ENCODE data around the gene SRGAP1. TPM values are rescaled to one million over a fixed set of nuclear protein-coding genes. Genes with fewer than 3 reads are reported as not detected.
"Not testable (repeated sequence)": the region's sequence is repeated elsewhere in the genome, so short reads cannot be mapped to it uniquely, and the experiment has no call there.

SRGAP1 gene
- total RNA-seq, 1 donor from 2014 or later: 1.3 TPM

DNA sequence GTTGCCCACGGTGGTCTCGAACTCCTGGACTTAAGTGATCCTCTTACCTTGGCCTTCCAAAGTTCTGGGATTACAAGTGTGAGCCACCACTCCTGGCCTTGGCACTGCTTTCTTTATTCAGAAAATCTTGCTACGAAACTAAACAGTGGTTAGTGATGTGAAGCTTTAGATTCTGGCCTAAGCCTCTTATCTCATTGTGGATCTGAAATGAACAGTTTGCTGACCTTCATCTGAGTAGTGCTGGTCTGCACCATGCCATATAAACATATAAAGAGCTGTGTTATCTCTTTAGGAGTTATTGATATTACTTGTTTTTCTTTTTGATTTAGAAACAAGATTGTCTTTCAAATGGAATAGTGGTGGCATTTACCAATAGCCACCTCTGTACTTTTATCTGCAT is 22.6 kb downstream of the SRGAP1 start:
- no peak for DNase-seq (ENCODE audit: low read depth in 2 of 2)

DNA sequence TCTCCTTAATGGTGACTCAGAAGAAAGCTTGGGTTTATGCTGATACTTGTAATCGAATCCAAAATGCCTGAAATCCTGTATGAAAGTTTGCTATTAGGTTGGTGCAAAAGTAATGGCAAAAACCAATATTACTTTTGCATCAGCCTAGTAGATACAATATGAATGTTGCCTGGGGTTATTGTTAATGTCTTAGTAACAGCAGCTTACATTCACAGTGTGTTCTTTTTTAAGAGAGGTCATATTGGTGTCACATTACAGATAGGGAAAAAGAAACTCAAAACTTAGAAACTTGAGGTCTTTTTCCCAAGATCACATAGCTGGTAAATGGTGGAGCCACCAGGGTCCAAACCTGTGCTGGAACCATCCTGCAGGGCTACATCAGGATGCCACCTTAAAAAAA is 25.2 kb downstream of the SRGAP1 start:
- DNase-seq (ENCODE audit: low read depth in 2 of 2): no peak

DNA sequence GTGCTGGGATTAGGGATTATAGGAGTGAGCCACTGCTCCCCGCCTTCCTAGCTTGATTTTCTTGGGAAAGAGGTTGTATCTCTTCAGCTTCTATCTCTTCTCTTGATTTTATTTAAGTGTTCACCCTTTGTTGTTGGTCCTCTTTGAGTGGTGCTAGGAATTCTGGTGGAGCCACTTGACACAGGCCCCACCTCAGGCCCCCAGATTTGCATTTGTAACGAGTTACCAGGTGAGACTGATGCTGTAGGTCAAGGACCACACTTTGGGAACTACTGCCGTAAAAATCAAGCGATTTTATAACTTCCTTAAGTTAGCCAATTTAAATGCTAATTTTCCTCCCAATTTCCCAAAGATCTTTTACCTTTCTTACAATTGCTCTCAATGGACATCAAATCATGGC is 26.3 kb downstream of the SRGAP1 start:
- DNase-seq (ENCODE audit: low read depth in 2 of 2): no peak

DNA sequence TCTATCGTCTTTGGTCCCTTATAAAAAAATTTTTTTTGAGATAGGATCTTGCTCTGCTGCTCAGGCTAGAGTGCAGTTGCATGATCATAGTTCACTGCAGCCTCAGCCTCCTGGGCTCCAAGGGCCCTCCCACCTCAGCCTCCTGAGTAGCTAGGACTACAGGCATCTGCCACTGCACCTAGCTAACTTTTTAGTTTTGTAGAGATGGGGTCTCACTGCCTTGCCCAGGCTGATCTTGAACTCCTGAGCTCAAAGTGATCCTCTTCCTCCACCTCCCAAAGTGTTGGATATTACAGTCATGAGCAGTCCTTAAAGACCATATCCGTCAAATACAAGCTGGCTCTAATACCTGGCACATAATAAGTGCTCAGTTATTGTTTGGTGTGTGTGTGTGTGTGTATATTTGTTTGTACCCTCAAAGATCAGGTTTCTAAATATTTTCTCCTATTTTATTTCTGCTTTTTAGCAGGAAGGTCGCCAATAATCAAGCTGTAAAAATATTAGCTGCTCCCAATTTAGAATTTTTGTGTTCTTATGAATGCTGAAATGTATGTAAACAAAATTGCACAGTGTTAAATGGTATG is 30.5 kb downstream of the SRGAP1 start:
- no peak for DNase-seq (ENCODE audit: low read depth in 2 of 2)

DNA sequence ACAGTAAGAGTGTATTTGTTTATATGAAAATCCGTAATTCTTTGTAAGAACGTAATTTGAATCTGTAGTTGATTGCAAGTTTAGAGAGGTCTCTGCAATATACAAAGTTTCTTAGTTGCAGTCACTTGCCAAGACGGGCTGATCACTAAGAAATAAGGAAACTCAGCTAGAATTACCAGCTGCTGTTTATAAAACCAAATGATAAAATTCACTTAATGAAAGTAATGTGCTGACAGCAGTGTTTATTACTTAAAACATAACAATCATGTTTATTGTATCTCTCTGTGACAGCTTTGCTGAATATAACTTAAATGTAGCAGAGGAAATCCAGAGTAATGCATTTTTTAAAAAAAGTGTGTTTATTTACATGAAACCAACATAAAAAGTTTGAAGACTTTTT is 31.2 kb downstream of the SRGAP1 start:
- no peak for DNase-seq (ENCODE audit: low read depth in 2 of 2)

DNA sequence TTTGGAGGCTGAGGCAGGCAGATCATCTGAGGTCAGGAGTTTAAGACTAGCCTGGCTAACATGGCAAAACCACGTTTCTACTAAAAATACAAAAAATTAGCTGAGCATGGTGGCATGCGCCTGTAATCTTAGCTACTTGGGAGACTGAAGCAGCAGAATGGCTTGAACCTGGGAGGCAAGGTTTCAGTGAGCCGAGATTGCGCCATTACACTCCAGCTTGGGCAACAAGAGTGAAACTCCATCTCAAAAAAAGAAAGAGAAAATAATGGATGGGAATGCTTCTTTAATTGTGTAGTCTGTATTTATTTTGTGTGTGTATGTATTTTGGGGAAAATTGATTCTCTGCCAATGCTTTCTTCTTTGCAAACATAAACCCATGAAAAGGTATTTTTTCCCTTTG is 32.5 kb downstream of the SRGAP1 start:
- DNase-seq (ENCODE audit: low read depth in 2 of 2): no peak

DNA sequence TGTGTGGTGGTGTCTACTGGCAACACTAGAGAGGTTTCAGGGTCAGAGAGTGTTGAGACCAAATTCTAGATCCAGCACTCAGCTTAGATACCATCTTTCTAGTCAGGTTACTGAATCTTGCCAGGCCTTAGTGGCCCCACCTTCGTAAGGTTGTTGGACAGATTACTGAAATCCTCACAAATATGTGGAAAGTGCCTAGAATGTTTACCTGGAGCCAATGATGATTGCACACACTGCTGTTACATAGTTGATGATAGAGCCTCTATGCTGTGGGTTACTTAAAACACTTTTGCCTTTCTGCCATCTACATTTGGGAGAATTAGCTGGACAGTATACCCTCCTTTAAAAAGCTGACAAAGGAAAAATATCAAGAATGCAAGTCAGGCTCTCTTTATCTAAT is 33.2 kb downstream of the SRGAP1 start:
- DNase-seq (ENCODE audit: low read depth in 2 of 2): no peak

DNA sequence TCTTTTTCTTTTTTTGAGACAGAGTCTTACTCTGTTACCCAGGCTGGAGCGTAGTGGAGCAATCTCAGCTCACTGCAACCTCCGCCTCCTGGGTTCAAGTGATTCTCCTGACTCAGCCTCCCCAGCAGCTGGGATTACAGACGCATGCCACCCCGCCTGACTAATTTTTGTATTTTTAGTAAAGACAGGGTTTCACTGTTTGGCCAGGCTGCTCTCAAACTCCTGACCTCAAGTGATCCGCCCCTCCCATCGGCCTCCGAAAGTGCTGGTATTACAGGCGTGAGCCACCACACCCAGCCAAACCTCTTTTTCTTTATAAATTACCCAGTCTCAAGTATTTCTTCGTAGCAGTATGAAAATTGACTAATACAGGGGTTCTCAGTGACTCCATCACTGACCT is 35.7 kb downstream of the SRGAP1 start:
- DNase-seq (ENCODE audit: low read depth in 2 of 2): not testable (repeated sequence)

DNA sequence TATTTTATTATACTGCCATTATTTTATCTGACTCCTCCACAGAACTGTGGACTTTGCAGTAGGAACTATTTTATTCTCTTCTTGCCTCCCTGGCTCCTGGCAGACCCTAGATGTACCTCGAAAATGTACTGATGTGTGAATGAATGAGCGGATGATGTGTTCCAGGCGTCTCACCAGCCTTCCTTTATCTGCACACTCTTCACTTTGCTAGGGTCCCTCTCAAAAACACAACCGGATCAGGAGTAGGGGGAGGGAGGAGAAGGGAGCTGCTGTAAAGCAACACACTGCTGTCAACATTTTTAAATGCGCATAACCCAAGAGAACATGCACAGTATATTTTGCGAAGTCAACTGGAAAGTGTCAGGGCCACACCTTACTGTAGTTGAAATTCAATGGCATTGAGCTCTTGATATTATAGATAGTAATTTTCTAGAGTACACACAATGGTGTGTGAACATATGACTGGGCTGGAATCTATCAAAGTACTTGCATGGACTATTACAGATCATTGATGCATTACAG is 36.3 kb downstream of the SRGAP1 start:
- DNase-seq (ENCODE audit: low read depth in 2 of 2): no peak

DNA sequence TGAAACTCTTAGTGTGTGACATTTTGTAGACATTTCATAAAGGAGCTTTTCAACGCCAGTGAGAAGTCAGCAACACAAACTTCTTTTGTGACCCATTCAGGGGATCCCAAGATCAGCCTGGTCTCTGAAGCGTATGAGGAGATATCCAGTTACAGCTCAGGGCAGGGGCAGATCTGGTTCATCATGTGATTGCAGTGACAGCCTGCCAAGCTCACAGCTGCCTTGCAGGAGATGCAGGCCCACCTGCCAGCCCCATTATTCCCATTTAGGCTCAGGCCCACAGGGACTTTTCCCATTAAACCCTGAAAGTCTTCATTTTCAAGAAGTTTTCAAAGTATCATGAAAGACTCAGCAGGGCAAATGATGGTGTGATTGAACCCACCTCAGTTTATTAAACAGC is 38.3 kb downstream of the SRGAP1 start:
- DNase-seq (ENCODE audit: low read depth in 2 of 2): peak in 1 of 2 donors; percentile 12

DNA sequence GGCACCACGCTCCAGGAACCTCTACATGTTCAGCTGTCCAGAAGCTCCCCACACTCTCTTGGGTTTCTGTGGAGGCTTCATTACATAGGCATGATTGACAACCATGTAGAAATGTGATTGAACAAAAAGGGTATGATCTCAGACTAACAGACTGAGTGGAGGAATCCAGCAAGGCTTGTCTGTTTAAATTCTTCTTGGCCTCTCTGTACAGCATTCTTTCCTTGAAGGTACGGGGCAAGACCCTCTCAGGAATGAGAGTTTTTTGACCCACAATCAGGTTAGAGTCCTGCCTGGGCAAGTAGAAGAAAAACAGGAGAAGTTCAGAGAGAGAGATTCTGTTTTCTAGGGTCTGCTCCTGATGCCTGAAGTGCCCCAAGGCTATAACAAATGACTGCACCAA is 40.9 kb downstream of the SRGAP1 start:
- DNase-seq (ENCODE audit: low read depth in 2 of 2): no peak

DNA sequence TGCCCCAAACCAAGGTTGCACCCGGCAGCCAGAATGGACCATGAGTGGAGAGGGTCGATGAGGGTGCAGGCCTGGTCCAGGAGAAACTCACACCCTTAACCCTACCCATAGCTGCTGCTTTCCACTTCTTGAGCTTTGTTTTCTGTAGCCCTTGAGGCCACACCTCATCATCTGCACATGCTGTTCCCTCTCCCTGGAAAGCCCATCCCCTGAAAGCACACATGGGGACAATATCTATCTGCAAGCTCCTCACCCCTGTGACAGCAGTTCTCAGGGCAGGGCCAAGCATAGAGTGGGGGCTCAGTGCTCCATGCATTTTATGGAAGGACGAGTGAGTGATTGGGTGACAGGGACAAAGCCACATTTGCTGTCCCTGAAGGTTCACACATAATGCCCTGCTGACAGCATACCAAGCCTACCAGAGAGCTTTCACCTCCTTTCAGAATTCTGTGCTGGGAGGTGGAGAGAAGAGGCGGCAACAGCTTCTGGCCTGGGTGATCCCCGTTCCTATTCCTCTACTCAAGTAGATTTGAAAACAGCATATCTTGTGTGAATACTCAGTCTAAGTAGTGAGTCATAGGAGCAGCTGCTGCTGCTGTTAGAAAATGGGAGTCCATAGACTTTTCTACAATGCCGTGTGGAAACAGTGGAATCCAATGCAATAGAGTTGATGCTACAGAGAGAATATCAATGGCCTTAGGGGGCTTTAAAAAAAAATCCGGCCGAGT is 44.6 kb downstream of the SRGAP1 start:
- no peak for DNase-seq (ENCODE audit: low read depth in 2 of 2)

DNA sequence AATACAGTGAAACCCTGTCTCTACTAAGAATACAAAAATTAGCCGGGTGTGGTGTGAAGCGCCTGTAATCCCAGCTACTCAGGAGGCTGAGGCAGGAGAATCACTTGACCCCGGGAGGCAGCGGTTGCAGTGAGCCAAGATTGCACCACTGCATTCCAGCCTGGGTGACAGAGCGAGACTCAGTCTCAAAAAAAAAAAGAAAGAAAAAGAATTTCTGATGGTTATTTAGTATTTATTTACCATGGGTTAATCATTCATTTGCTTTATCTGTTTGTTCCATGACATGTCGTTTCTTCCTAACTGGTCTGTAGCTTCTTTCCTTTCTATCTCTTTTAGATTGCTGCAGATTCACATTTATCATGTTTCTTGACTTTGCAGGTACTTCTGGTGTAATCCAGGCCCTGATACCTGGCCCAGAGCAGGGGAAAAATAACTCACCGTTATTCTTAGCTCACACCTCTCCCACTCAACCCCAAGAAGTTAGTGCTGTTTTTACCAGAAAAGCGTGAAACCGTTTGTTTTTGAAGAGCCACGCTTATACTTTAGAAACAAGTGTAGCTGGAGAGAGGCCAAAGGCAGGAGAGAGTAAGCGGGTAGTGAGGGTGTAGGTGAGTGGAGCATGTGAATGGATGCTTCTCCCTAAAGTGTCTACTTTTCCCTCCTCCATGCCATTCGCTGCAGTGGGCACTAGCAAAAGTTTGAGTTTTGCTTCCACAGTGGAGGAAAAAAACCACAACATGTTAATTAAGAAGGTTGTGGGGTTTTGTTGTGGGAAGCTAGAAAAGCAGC is 45.4 kb downstream of the SRGAP1 start:
- no peak for DNase-seq (ENCODE audit: low read depth in 2 of 2)

DNA sequence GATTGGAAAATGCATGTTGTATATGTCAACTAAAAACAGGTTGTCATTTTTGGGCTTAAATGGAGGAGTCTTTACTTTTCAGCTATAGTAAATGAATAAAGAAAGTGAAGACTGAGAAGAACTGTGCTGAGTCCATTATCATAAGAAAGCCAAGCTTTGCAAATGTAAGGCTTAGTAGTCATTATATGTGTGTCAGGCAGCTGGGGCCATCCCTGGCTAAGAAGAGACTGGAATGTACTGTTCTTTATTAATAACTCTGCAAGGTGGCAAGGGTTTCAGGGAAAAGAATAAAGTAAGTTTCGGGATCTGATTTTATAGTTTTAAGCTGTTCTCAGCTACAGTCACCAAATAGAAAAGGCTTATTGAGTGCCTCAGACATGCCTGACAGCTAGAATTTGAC is 48.7 kb downstream of the SRGAP1 start:
- DNase-seq (ENCODE audit: low read depth in 2 of 2): no peak

DNA sequence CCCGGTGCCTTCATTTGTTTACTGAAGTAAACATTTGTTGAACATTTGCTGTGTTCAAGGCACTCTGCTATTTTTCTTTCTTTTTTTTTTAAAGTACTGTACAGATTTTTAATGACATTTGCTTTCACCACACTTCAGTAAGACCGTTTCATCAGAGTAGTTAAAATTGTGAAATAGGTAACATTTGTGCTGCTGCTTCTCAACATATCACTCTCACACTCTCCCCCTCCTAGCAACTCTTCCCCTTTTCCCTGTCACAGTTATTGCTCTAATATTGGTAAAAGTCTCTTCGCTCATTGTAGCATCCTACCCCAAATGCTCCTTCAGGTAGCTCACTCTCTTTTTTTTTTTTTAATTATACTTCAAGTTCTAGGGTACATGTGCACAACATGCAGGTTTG is 49.6 kb downstream of the SRGAP1 start:
- DNase-seq (ENCODE audit: low read depth in 2 of 2): no peak

DNA sequence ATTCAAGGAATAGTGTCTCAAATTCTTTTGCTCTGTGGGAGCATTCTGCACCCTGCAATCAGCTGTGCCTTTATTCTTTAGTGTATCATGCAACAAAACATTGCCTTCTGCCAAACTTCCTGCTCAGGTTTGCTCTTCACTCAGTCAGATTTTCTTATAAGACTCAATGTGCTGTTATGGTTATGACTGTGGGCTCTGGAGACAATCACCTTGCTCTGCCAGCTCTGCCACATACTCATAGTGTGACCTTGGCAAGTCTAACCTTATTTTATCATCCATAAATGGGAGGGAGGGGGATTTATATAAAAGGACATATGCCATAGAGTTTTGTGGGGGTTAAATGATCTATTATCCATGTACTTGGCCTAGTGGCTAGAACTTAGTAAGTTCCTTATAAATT is 51.3 kb downstream of the SRGAP1 start:
- no peak for DNase-seq (ENCODE audit: low read depth in 2 of 2)

DNA sequence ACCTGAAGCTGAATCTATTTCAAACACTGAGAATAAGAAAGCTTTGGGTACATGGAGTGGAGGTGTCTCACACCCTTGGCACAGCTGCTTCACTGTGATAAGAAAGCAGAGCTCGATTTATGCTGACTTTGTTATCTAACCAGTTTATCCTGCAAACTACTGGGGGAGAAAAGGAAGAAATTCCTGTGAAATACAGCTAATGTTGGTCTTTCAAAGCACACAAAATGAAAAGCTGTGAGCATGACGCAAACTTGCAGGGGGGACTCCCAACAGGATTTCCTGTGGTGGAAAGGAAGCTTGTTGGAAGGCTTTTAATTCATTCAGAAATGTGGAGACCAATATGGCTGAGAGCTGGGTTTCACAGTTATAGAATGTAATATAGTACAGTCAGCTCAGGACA is 53.4 kb downstream of the SRGAP1 start:
- peak; percentile 86 to 88 for DNase-seq (ENCODE audit: low read depth in 2 of 2)

DNA sequence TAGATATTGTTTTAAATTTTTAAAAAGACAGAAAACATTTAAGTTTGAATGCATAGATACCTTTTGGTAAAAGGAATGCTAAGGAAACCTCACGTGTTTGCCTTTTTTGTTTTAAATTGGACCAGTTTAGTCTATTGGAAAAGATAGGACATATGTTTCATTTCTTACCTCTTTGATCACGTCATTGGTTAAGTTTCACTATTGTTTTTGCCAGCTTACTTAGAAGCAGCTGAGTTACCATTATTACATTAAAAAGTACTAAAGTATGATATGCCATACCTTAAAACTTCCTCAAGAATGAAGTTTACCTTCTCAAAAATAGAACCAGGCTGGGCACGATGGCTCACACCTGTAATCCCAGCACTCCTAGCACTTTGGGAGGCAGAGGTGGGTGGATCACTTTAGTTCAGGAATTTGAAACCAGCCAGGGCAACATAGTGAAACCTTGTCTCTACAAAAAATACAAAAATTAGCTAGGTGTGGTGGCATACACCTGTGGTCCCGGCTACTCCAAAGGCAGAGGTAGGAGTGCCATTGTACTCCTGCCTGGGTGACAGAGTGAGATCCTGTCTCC is 54.4 kb downstream of the SRGAP1 start:
- no peak for DNase-seq (ENCODE audit: low read depth in 2 of 2)

DNA sequence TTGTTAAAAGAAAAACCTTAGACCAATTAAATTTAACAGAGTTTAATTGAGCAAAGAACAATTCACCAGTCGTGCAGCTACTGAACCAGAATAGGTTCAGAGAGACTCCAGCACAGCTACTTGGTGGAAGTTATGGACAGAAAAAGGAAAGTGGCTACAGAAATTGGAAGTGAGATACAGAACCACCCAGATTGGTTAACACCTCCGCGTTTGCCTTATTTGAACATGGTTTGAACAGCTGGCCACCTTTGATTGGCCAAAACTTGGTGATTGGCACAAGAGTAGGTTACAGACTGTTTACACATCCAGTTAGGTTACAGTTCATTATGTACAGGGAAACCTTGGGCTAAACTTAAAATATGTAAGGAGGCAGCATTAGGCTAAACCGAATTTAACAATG is 54.9 kb downstream of the SRGAP1 start:
- no peak for DNase-seq (ENCODE audit: low read depth in 2 of 2)

DNA sequence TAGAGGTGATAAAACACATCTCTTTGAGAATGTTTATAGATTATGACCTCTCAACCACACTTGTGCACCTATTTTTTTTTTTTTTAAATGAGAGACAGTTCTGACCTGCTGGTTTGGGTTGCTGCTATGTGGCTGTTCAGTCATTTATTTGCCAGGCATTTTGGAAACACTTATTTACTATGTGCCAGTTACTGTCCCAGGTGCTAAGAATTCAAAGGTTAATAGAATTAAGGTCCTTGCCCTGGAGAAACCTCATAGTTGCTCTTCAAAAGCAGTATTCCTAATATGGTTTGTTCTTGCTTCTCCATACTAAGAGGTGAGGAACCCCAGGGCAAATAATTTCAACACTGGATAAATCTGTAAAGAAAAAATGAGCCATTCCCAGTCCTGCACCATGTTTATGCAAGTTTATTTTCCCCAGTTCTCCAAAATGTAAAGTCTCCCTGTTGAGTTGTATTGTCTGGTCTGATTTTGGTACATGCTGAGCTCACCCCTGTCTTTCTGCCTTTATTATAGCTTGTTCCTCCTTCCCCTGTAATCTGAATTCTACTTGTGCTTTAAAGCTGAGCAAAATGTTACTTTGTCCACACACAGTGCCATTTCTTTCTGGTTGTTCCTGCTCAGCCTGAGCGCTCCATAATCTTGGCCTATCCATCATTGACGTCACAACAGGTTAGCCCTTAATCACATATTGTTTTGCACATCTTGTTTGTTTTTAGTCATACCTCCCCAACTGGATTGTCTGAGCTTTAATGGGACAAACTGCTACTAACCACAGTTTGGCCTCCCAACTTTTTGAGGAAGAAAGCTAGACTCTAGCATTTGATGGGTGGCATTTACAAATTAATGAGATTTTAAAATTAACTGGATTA is 56.7 kb downstream of the SRGAP1 start:
- DNase-seq (ENCODE audit: low read depth in 2 of 2): no peak

DNA sequence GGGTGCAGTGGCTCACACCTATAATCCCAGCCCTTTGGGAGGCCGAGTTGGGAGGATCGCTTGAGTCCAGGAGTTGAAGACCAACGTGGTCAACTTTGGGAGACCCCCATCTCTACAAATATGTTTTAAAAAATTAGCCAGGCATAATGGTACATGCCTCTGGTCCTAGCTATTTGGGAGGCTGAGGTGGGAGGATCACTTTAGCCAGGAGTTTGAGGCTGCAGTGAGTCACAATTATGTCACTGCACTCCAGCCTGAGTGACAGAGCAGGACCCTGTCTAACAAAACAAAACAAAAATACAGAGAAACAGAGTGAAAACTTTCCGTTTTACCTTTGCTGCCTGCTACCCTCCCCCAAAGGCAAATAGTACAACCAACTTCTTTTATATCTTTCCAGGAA is 60.2 kb downstream of the SRGAP1 start:
- DNase-seq (ENCODE audit: low read depth in 2 of 2): no peak

All from dermis microvascular lymphatic vessel endothelial cell (primary cell).